ENCODE measurements around the gene PPP1R13B. TPM values are rescaled to one million over a fixed set of nuclear protein-coding genes. Genes with fewer than 3 reads are reported as not detected.
A peak's percentile ranks its signal among the peaks of the same experiment; 100 is the strongest.

The PPP1R13B gene
- total RNA-seq, 4 donors from 2014 or later, result 5.6 to 71.6 (median 18.2) TPM

DNA sequence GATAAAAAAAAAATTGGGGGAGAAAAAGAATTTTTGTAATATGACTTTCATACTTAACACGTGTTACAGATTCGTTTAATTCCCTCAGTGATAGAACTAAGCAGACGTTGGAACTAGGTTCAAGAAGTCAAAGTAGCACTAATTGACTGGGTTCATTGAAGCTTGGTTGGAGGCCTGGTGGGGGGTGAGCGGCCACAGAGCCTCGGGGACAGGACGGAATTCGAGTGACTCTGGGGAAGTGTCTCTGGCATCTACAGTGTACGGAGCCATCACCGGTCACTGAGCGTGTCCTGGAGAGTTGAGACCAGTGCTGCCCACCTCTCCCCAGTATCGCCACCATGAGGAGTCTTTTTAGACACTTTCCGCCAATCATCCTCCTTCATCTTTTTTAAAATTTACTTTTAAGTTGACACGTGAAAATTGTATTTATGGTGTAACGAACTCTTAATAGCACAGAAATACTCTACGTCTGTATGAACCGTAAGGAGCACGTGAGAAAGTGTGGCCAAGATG is 130.4 kb downstream of the PPP1R13B start:
- Histone ChIP-seq H3K9me3 (no peaks in the 10 kb centered on the region), H3K36me3 (no peaks in the 10 kb centered on the region), H3K4me3 (peak overlapping the region; percentile 49 to 98), H3K27ac (no peak overlapping the region), H3K27me3 (no peaks in the 10 kb centered on the region), H3K4me1 (peaks cover 0 to 17% of the 10 kb centered on the region in 2 donors)
- no peak for TF ChIP-seq POLR2A (IDR thresholded peaks at IDR 0.05)
- TF ChIP-seq, protein P1, sequence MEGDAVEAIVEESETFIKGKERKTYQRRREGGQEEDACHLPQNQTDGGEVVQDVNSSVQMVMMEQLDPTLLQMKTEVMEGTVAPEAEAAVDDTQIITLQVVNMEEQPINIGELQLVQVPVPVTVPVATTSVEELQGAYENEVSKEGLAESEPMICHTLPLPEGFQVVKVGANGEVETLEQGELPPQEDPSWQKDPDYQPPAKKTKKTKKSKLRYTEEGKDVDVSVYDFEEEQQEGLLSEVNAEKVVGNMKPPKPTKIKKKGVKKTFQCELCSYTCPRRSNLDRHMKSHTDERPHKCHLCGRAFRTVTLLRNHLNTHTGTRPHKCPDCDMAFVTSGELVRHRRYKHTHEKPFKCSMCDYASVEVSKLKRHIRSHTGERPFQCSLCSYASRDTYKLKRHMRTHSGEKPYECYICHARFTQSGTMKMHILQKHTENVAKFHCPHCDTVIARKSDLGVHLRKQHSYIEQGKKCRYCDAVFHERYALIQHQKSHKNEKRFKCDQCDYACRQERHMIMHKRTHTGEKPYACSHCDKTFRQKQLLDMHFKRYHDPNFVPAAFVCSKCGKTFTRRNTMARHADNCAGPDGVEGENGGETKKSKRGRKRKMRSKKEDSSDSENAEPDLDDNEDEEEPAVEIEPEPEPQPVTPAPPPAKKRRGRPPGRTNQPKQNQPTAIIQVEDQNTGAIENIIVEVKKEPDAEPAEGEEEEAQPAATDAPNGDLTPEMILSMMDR (IDR thresholded peaks at IDR 0.05), result no peak
- intact Hi-C loops (cut with DNase I; ENCODE audit: low total_unique reads), result no loop called here
- DNase-seq, result no peak

DNA sequence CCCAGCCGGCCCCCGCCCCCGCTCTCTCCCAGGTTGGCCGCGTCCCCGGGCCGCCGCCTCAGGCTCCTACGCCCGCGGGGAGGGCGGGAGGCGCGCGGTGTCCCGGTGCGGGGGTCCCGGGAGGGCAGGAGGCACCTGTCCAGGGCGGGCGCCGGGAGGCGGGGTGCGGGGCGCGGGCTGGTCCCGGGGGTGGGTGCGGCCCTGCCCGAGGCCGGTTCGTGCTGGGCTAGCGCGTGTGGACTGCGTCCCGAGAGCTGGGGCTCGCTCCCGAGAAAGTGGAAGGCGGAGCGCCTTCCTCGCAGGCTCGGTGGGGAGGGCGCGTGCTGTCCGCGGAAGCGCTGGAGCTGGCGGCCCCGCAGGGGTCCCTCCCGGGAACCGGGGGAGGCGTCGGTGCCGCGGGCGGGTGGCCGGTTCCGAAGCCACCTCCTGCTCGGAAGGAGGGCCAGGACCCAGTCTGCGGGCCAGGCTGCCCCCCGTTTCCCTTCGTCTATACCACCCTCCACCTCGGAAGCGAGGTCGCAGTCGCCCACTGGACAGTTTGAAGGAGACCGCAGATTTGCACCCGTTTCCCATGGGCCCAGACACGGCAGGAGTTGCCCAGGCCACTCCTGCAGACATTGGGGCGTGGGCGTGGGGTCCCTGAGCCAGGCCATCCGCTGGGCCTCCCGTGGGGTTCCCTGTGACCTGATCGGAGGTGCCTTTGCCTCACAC is 131.1 kb downstream of the PPP1R13B start:
- intact Hi-C loops (cut with DNase I; ENCODE audit: low total_unique reads), result no loop called here
- peak in 1 of 2 donors; percentile 53 for DNase-seq
- peaks cover 0 to 18% of the 10 kb centered on the region in 2 donors for H3K4me1 ChIP-seq

DNA sequence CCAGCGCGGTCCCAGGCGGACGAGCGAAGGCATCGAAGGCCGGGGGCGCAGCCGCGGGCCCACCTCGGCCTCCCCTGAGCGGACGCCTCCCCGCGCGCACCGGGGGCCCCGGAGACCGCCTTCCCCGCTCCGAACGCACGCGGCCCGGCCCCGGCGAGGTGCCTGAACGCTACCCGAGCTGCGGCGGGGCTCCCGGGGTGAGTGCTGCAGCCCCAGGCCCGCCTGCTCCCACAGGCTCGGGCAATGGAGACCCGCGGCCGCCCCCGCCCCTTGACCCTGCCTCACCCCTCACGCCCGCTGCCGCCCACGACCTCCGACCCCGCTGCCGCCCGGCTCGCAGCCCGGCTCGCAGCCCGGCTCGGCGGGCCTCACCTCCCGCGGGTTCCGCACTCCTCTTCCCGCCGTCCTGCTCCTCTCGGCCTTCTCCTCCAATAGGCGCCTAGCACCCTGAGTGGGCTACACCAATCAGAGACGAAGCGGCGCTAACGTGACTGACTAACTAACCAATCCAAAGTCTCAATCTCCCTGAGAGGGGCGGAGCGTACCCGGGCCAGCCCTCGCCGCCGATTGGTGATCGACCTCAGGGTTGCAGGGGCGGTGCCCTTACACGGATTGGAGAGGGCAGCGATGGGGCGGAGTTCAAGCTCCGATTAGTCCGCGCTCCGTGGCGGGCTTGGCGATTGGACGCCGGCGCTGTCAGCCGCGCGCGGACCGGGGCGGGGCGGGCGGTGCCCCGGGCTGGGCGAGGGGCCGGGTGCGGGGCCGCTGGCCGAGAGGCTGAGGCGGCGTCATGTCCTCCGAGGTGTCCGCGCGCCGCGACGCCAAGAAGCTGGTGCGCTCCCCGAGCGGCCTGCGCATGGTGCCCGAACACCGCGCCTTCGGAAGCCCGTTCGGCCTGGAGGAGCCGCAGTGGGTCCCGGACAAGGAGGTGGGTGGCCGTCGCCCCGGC is 132.0 kb downstream of the PPP1R13B start, which contains the start of the genes XRCC3 and ZFYVE21:
XRCC3 (minus strand) TSS at position 400 of the 949 bp plus-strand sequence. CDS start 4,364 bp downstream, outside the sequence.
ZFYVE21 (plus strand) TSS at position 759 of the 949 bp plus-strand sequence; CDS start at position 791, 32 bp downstream.
- DNase-seq, result peak; percentile 100
- Histone ChIP-seq H3K9me3 (no peaks in the 10 kb centered on the region), H3K4me1 (peaks cover 0 to 18% of the 10 kb centered on the region in 2 donors), H3K27ac (peak within 1 kb of the TSS; percentile 77 to 88), H3K4me3 (peak within 1 kb of the TSS; percentile 49 to 98), H3K36me3 (no peaks in the 10 kb centered on the region), H3K27me3 (no peaks in the 10 kb centered on the region)
- TF ChIP-seq POLR2A (IDR thresholded peaks at IDR 0.05), result peak; percentile 81 to 92
- TF ChIP-seq, protein P1 (IDR thresholded peaks at IDR 0.05), result peak in 1 of 4 experiments; percentile 29
- intact Hi-C loops (cut with DNase I; ENCODE audit: low total_unique reads), result no loop called here

More for the DNA sequence above, 131.1 kb downstream of the PPP1R13B start:
- no peaks in the 10 kb centered on the region for H3K9me3 ChIP-seq
- H3K27me3 ChIP-seq, result no peaks in the 10 kb centered on the region
- TF ChIP-seq, protein P1 (IDR thresholded peaks at IDR 0.05), result no peak
- no peak for TF ChIP-seq POLR2A (IDR thresholded peaks at IDR 0.05)
- peak overlapping the region; percentile 49 to 98 for H3K4me3 ChIP-seq
- H3K36me3 ChIP-seq, result no peaks in the 10 kb centered on the region
- H3K27ac ChIP-seq, result peak overlapping the region; percentile 77 to 88

DNA sequence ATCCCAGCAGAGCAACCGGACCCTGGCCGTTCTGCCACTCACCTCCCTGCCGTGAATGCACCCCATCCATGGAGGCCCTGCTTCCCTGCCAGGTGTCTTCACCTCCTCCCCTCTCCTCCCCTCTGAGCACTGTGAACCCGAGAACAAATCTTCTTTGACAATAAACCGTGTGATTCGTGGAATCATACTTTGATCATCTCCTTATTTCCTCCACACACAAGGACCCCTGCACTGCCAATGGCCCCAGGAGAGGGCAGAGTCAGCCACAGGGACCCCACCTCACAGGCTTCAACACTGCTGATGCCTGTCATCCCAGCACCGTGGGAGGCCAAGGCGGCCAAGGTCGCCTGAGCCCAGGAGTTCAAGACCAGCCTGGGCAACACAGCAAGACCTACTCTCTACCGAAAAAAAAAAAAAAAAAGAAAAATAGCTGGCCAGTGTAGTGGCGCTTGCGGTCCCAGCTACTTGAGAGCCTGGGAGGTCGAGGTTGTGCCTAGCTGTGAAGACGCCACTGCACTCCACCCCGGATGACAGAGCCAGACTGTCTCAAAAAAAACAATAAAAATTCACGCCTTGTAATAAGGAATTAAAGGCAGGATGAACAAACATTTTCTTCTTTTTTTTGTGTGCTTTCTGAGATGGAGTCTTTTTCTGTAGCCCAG is 133.2 kb downstream of the PPP1R13B start:
- H3K4me1 ChIP-seq, result peaks cover 0 to 18% of the 10 kb centered on the region in 2 donors
- no peaks in the 10 kb centered on the region for H3K27me3 ChIP-seq
- no peaks in the 10 kb centered on the region for H3K9me3 ChIP-seq
- intact Hi-C loops (cut with DNase I; ENCODE audit: low total_unique reads), result no loop called here
- no peaks in the 10 kb centered on the region for H3K36me3 ChIP-seq
- no peak overlapping the region for H3K27ac ChIP-seq
- H3K4me3 ChIP-seq, result no peak overlapping the region
- no peak for DNase-seq
- TF ChIP-seq, protein P1 (IDR thresholded peaks at IDR 0.05), result no peak
- no peak for TF ChIP-seq POLR2A (IDR thresholded peaks at IDR 0.05)
